Kidney capillary endothelial cell (primary cell): ENCODE results near the gene RGS7.
"Not testable (repeated sequence)": the region's sequence is repeated elsewhere in the genome, so short reads cannot be mapped to it uniquely, and the experiment has no call there.

Experiments used
- DNase-seq: peaks from one replicate; pipeline ENCODE4 v3.0.0-alpha.2; 2018; ENCODE audit warnings: low spot score

Gene RGS7

GRCh38 chr1:241208910-241209379 lies 148.1 kb downstream of the RGS7 start:
- no peak for DNase-seq

GRCh38 chr1:241203817-241204216 lies 153.2 kb downstream of the RGS7 start:
- no peak for DNase-seq

GRCh38 chr1:241202401-241202800 lies 154.6 kb downstream of the RGS7 start:
- no peak for DNase-seq

- no peak for DNase-seq
These were observed 170.3 kb downstream of the RGS7 start for GRCh38 chr1:241186716-241187115.

- no peak for DNase-seq
These were observed 175.0 kb downstream of the RGS7 start for GRCh38 chr1:241181971-241182370.

- DNase-seq, result no peak
These were observed 175.5 kb downstream of the RGS7 start for GRCh38 chr1:241181471-241181870.

- DNase-seq, result no peak
These were observed 176.4 kb downstream of the RGS7 start for GRCh38 chr1:241180569-241180968.

GRCh38 chr1:241177660-241178059 lies 179.3 kb downstream of the RGS7 start:
- DNase-seq, result no peak

- no peak for DNase-seq
These were observed 184.5 kb downstream of the RGS7 start for GRCh38 chr1:241172486-241172885.

GRCh38 chr1:241171991-241172390 lies 185.0 kb downstream of the RGS7 start:
- no peak for DNase-seq

- no peak for DNase-seq
These were observed 189.8 kb downstream of the RGS7 start for GRCh38 chr1:241167121-241167630.

- DNase-seq, result no peak
These were observed 190.4 kb downstream of the RGS7 start for GRCh38 chr1:241166625-241167024.

- not testable (repeated sequence) for DNase-seq
These were observed 191.7 kb downstream of the RGS7 start for GRCh38 chr1:241165256-241165655.

GRCh38 chr1:241163363-241163762 lies 193.6 kb downstream of the RGS7 start:
- no peak for DNase-seq

GRCh38 chr1:241161188-241161689 lies 195.8 kb downstream of the RGS7 start:
- no peak for DNase-seq

- DNase-seq, result no peak
These were observed 199.6 kb downstream of the RGS7 start for GRCh38 chr1:241157435-241157834.

GRCh38 chr1:241156231-241156965 lies 200.6 kb downstream of the RGS7 start:
- DNase-seq, result no peak

GRCh38 chr1:241145881-241146280 lies 211.1 kb downstream of the RGS7 start:
- DNase-seq, result no peak

- no peak for DNase-seq
These were observed 213.1 kb downstream of the RGS7 start for GRCh38 chr1:241143765-241144442.

GRCh38 chr1:241142493-241142892 lies 214.5 kb downstream of the RGS7 start:
- DNase-seq, result no peak

- not testable (repeated sequence) for DNase-seq
These were observed 215.4 kb downstream of the RGS7 start for GRCh38 chr1:241141646-241142045.

GRCh38 chr1:241140670-241141069 lies 216.3 kb downstream of the RGS7 start:
- no peak for DNase-seq

- no peak for DNase-seq
These were observed 218.0 kb downstream of the RGS7 start for GRCh38 chr1:241139047-241139446.
